ENCODE measurements around the gene MYO1E. TPM values are rescaled to one million over a fixed set of nuclear protein-coding genes. Genes with fewer than 3 reads are reported as not detected.

The MYO1E gene
- total RNA-seq, 2 donors from 2014 or later, result 47.8 to 65.6 TPM

GRCh38 chr15:59116771-59117170 lies 255.9 kb downstream of the MYO1E start:
- Mint-ChIP-seq H3K27me3 (ENCODE audit: insufficient read depth) (no peaks in the 10 kb centered on the region), H3K36me3 (ENCODE audit: low read depth) (peaks cover 69% of the 10 kb centered on the region), H3K4me3 (no peak overlapping the region), H3K9me3 (no peaks in the 10 kb centered on the region), H3K27ac (no peak overlapping the region), H3K4me1 (peaks cover 8% of the 10 kb centered on the region)
- WGBS, 2 experiments (ENCODE audit: insufficient coverage in 1 of 2, insufficient read length in 1 of 2), result 95 to 97% methylated on average over 6 of the region's 6 CpGs
- no peak overlapping the region for H3K9ac ChIP-seq (ENCODE audit: extremely low read depth, low read length, poor library complexity, severe bottlenecking)
- no peaks in the 10 kb centered on the region for H3K9me3 ChIP-seq (ENCODE audit: control insufficient read depth, low read length)
- H3K27ac ChIP-seq (ENCODE audit: low read depth, low read length), result no peak overlapping the region
- no peak overlapping the region for H3K4me3 ChIP-seq (ENCODE audit: low read length)
- TF ChIP-seq, protein P1, sequence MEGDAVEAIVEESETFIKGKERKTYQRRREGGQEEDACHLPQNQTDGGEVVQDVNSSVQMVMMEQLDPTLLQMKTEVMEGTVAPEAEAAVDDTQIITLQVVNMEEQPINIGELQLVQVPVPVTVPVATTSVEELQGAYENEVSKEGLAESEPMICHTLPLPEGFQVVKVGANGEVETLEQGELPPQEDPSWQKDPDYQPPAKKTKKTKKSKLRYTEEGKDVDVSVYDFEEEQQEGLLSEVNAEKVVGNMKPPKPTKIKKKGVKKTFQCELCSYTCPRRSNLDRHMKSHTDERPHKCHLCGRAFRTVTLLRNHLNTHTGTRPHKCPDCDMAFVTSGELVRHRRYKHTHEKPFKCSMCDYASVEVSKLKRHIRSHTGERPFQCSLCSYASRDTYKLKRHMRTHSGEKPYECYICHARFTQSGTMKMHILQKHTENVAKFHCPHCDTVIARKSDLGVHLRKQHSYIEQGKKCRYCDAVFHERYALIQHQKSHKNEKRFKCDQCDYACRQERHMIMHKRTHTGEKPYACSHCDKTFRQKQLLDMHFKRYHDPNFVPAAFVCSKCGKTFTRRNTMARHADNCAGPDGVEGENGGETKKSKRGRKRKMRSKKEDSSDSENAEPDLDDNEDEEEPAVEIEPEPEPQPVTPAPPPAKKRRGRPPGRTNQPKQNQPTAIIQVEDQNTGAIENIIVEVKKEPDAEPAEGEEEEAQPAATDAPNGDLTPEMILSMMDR (conservative IDR thresholded peaks at IDR 0.05), result no peak
- DNase-seq, result no peak
- H3K36me3 ChIP-seq (ENCODE audit: control insufficient read depth, insufficient read depth, low read length), result peaks cover 86% of the 10 kb centered on the region
- H3K27me3 ChIP-seq (ENCODE audit: control insufficient read depth, insufficient read depth, low read length, poor library complexity, severe bottlenecking), result no peaks in the 10 kb centered on the region
- peaks cover 6% of the 10 kb centered on the region for H3K4me1 ChIP-seq (ENCODE audit: control insufficient read depth, insufficient read depth, low read length)

DNA sequence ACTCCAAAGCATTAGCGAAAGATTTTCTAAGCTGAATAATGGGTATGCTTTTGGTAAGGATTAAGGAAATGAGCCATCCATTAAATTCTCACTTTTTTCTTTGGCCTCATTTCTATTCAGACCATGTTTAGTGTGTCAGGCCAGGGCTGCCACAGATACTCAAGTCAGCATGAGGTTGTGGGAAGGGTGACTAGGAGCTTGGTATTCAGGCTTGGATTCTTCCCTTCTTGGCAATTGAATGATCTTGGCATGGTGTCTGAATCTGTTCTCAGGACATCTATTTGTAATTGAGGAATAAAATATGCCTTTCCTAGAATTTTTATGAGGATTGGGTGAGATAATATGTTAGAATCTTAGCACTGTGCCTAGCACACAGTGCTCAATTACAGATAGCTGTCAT lies 256.5 kb downstream of the MYO1E start:
- Histone ChIP-seq H3K36me3 (ENCODE audit: control insufficient read depth, insufficient read depth, low read length) (peaks cover 87% of the 10 kb centered on the region), H3K27ac (ENCODE audit: low read depth, low read length) (no peak overlapping the region), H3K4me1 (ENCODE audit: control insufficient read depth, insufficient read depth, low read length) (peaks cover 6% of the 10 kb centered on the region), H3K27me3 (ENCODE audit: control insufficient read depth, insufficient read depth, low read length, poor library complexity, severe bottlenecking) (no peaks in the 10 kb centered on the region), H3K4me3 (ENCODE audit: low read length) (no peak overlapping the region), H3K9ac (ENCODE audit: extremely low read depth, low read length, poor library complexity, severe bottlenecking) (no peak overlapping the region), H3K9me3 (ENCODE audit: control insufficient read depth, low read length) (no peaks in the 10 kb centered on the region)
- WGBS, 2 experiments (ENCODE audit: insufficient coverage in 1 of 2, insufficient read length in 1 of 2), result 100% methylated on average over 1 of the region's 1 CpG; no CpG with 5 or more reads in 1 of the 2 experiments
- no peak overlapping the region for H3K4me3 Mint-ChIP-seq
- H3K9me3 Mint-ChIP-seq, result no peaks in the 10 kb centered on the region
- no peaks in the 10 kb centered on the region for H3K27me3 Mint-ChIP-seq (ENCODE audit: insufficient read depth)
- H3K4me1 Mint-ChIP-seq, result peaks cover 8% of the 10 kb centered on the region
- TF ChIP-seq, protein P1 (conservative IDR thresholded peaks at IDR 0.05), result no peak
- DNase-seq, result no peak
- H3K36me3 Mint-ChIP-seq (ENCODE audit: low read depth), result peaks cover 72% of the 10 kb centered on the region
- no peak overlapping the region for H3K27ac Mint-ChIP-seq

DNA sequence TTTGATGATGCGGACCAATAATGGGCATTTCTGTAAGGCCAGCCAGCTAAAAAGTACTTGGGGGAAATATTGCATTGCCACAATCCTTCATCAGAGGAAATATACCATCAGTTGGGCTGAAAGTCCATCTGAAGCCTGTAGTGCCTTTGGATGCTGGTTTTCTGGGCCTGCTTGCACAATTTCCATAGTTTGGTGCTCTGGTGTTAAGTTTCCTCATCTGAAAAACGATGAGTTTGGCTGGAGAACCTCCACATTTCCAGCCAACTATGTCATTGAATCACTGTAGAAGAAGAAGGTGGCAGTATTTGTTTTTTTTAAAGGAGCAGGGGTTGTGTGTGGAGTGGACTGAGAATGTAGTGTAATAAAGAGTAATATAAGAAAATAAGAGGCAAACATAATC lies 257.6 kb downstream of the MYO1E start:
- Mint-ChIP-seq H3K36me3 (ENCODE audit: low read depth) (peaks cover 73% of the 10 kb centered on the region), H3K4me1 (peaks cover 8% of the 10 kb centered on the region), H3K4me3 (no peak overlapping the region), H3K27ac (no peak overlapping the region), H3K27me3 (ENCODE audit: insufficient read depth) (no peaks in the 10 kb centered on the region), H3K9me3 (no peaks in the 10 kb centered on the region)
- no peak overlapping the region for H3K27ac ChIP-seq (ENCODE audit: low read depth, low read length)
- H3K4me1 ChIP-seq (ENCODE audit: control insufficient read depth, insufficient read depth, low read length), result peaks cover 6% of the 10 kb centered on the region
- TF ChIP-seq, protein P1 (conservative IDR thresholded peaks at IDR 0.05), result no peak
- no peaks in the 10 kb centered on the region for H3K27me3 ChIP-seq (ENCODE audit: control insufficient read depth, insufficient read depth, low read length, poor library complexity, severe bottlenecking)
- 91 to 100% methylated on average over 1 to 2 of the region's 2 CpGs for WGBS, 2 experiments (ENCODE audit: insufficient coverage in 1 of 2, insufficient read length in 1 of 2)
- H3K9ac ChIP-seq (ENCODE audit: extremely low read depth, low read length, poor library complexity, severe bottlenecking), result no peak overlapping the region
- no peak for DNase-seq
- H3K36me3 ChIP-seq (ENCODE audit: control insufficient read depth, insufficient read depth, low read length), result peaks cover 87% of the 10 kb centered on the region
- no peak overlapping the region for H3K4me3 ChIP-seq (ENCODE audit: low read length)
- H3K9me3 ChIP-seq (ENCODE audit: control insufficient read depth, low read length), result no peaks in the 10 kb centered on the region
